HepG2 (cell line): Measurements from ENCODE around the gene ZDHHC14. TPM values are rescaled to one million over a fixed set of nuclear protein-coding genes. Genes with fewer than 3 reads are reported as not detected.

ENCODE experiments used
- CBX1 ChIP-seq: IDR thresholded peaks from one replicate; pipeline ENCODE4 v1.6.1; 2016; ENCODE audit warnings: antibody characterized with exemption, low read depth
- CREM ChIP-seq, 2 experiments: sonication (generic) in 1 of 2; formaldehyde crosslinking in 1 of 2; IDR thresholded peaks; 2 replicates each; pipeline versions ENCODE4 v1.4.0 to v1.6.1; 2016 to 2020; ENCODE audit warnings: antibody characterized with exemption in 1 of 2, mild to moderate bottlenecking in 1 of 2, missing genetic modification reagents in 1 of 2
- FLYWCH1 ChIP-seq: sonication (generic); formaldehyde crosslinking; IDR thresholded peaks from 2 replicates; pipeline ENCODE4 v1.8.1; 2023; ENCODE audit warnings: mild to moderate bottlenecking, missing genetic modification reagents
- MAFF ChIP-seq: IDR thresholded peaks from 2 replicates; pipeline ENCODE4 v1.6.1; 2011; ENCODE audit warnings: low read depth, low read length, improper control_type of control experiment
- PHF5A ChIP-seq: IDR thresholded peaks from one replicate; pipeline ENCODE4 v1.6.1; 2018; ENCODE audit warnings: low read depth, missing genetic modification reagents; ENCODE audit not compliant: unreplicated experiment
- POLR2AphosphoS2 ChIP-seq: IDR thresholded peaks from 2 replicates; pipeline ENCODE4 v1.6.1; 2011; ENCODE audit warnings: low read depth, low read length, improper control_type of control experiment
- RNF219 ChIP-seq: sonication (generic); formaldehyde crosslinking; IDR thresholded peaks from 2 replicates; pipeline ENCODE4 v1.5.0; 2020; ENCODE audit warnings: mild to moderate bottlenecking, missing genetic modification reagents
- SP2 ChIP-seq: sonication (generic); formaldehyde crosslinking; IDR thresholded peaks from 2 replicates; pipeline ENCODE4 v1.5.1; 2020; ENCODE audit warnings: mild to moderate bottlenecking, missing genetic modification reagents
- SRF ChIP-seq: IDR thresholded peaks from 2 replicates; pipeline ENCODE4 v1.6.1; 2011; ENCODE audit warnings: mild to moderate bottlenecking, low read depth, low read length, moderate library complexity
- TERF1 ChIP-seq: sonication (generic); formaldehyde crosslinking; IDR thresholded peaks from 2 replicates; pipeline ENCODE4 v1.8.0; 2022; ENCODE audit warnings: mild to moderate bottlenecking, missing genetic modification reagents, moderate library complexity
- TFE3 ChIP-seq: IDR thresholded peaks from 2 replicates; pipeline ENCODE4 v1.6.1; 2016
- ZFP62 ChIP-seq: sonication (generic); formaldehyde crosslinking; IDR thresholded peaks from 2 replicates; pipeline ENCODE4 v1.4.0; 2020; ENCODE audit warnings: missing genetic modification reagents
- ZGPAT ChIP-seq: IDR thresholded peaks from 2 replicates; pipeline ENCODE4 v1.6.1; 2016; ENCODE audit warnings: mild to moderate bottlenecking
- ZNF12 ChIP-seq: sonication (generic); formaldehyde crosslinking; IDR thresholded peaks from 2 replicates; pipeline ENCODE4 v1.5.0; 2020; ENCODE audit warnings: missing genetic modification reagents
- ZNF468 ChIP-seq: sonication (generic); formaldehyde crosslinking; IDR thresholded peaks from 2 replicates; pipeline ENCODE4 v1.8.0; 2022; ENCODE audit warnings: mild to moderate bottlenecking, moderate library complexity, missing genetic modification reagents
- ZNF563 ChIP-seq: sonication (generic); formaldehyde crosslinking; IDR thresholded peaks from 2 replicates; pipeline ENCODE4 v1.8.0; 2022; ENCODE audit warnings: mild to moderate bottlenecking, moderate library complexity, missing genetic modification reagents
- ZNF770 ChIP-seq: sonication (generic); formaldehyde crosslinking; IDR thresholded peaks from 2 replicates; pipeline ENCODE4 v1.5.0; 2020; ENCODE audit warnings: mild to moderate bottlenecking, missing genetic modification reagents
- ZNF816 ChIP-seq: sonication (generic); formaldehyde crosslinking; IDR thresholded peaks from 2 replicates; pipeline ENCODE4 v1.8.0; 2022; ENCODE audit warnings: missing genetic modification reagents, mild to moderate bottlenecking, borderline replicate concordance
- polyA plus RNA-seq, 8 experiments: library from polyadenylated mRNA; depleted of rRNA in 3 of 8; stranded (reverse) in 7 of 8; unstranded in 1 of 8; fragments of >200 nt; fragmentation: Illumina TruSeq in 4 of 8; extraction: Trizol in 4 of 8; gene quantifications; 2 replicates each; pipeline versions ENCODE4 v1.2.1 to v1.2.3, GENCODE V29; 2011 to 2016; ENCODE audit warnings: low read depth in 4 of 8, missing spikeins in 1 of 8, mixed read lengths in 1 of 8; ENCODE audit not compliant: insufficient read depth in 1 of 8
- total RNA-seq, 5 experiments: library from RNA; depleted of rRNA; stranded (reverse); fragments of >200 nt; fragmentation: Illumina TruSeq; extraction: Trizol; gene quantifications; 2 replicates each; pipeline ENCODE4 v1.2.3, GENCODE V29; 2016; ENCODE audit warnings: low read depth in 1 of 5

The ZDHHC14 gene
- total and polyA plus RNA-seq, 2 of the 13 experiments (the other 11 are each of a cell fraction or from before 2014, with no cell fraction given) = 3.7 to 9.5 TPM

GRCh38 chr6:157597461-157598312, 216.7 kb downstream of the ZDHHC14 start (continued):
- TF ChIP-seq TFE3 (CRISPR knock-in tag) = no peak
- no peak for TF ChIP-seq CBX1
- no peak for TF ChIP-seq SRF
- no peak for TF ChIP-seq ZNF12 (CRISPR knock-in tag)
- TF ChIP-seq ZNF468 (CRISPR knock-in tag) = no peak
- TF ChIP-seq PHF5A (CRISPR knock-in tag) = no peak
- no peak for TF ChIP-seq FLYWCH1 (CRISPR knock-in tag)
- no peak for TF ChIP-seq ZGPAT
- no peak for TF ChIP-seq ZNF770 (CRISPR knock-in tag)
- no peak for TF ChIP-seq ZFP62 (CRISPR knock-in tag)
- no peak for TF ChIP-seq SP2
- no peak for TF ChIP-seq ZNF563 (CRISPR knock-in tag)
- no peak for TF ChIP-seq MAFF
- TF ChIP-seq TERF1 (CRISPR knock-in tag) = no peak
- no peak for TF ChIP-seq RNF219 (CRISPR knock-in tag)
- TF ChIP-seq ZNF816 (CRISPR knock-in tag) = no peak
- no peak for TF ChIP-seq CREM (IDR thresholded peaks at IDR 0.05)
- TF ChIP-seq CREM (CRISPR knock-in tag; IDR thresholded peaks at IDR 0.05) = no peak
- no peak for TF ChIP-seq POLR2AphosphoS2
- TF ChIP-seq, all 625 proteins: peak for 67
